Left colon (tissue), 2 donors: ENCODE measurements around the gene CCDC27. TPM values are rescaled to one million over a fixed set of nuclear protein-coding genes. Genes with fewer than 3 reads are reported as not detected.

Experiments used
- ATAC-seq: fragments of 200-7000 bp; cut with Tn5 transposase; one replicate; pipeline ENCODE4 v1.9.1; 2020; ENCODE audit warnings: mild to moderate bottlenecking, moderate library complexity
- DNase-seq, 2 donors: peaks; one replicate each; pipeline ENCODE4 v3.0.0-alpha.2; 2020
- intact Hi-C, 2 donors: fragments of 100-400 bp; cut with DNase I in 1 of 2; cut with micrococcal nuclease in 1 of 2; formaldehyde crosslinking; loops; one replicate each; pipeline versions ENCODE4 v1.11.2 to v1.14.0; 2022; cut with DNase I, micrococcal nuclease
- long read RNA-seq: library from polyadenylated mRNA; unstranded; transcript quantifications from one replicate; pipeline ENCODE4 v2.0.0, GENCODE V29; 2021
- total RNA-seq, 2 donors: library from RNA; stranded (reverse); fragmentation: NEBNext Ultra II Directional; extraction: Animal tissue kit (Norgen Biotek cat#: 25700); gene quantifications; one replicate each; pipeline ENCODE4 v1.2.1, GENCODE V29; 2021
- donor health status: DM: no; HTN: no; CAD: no.
- donor health status: DM: yes; HTN: yes; CAD: no.

The CCDC27 gene
- total RNA-seq: not detected
- long read RNA-seq: 0 reads

DNA sequence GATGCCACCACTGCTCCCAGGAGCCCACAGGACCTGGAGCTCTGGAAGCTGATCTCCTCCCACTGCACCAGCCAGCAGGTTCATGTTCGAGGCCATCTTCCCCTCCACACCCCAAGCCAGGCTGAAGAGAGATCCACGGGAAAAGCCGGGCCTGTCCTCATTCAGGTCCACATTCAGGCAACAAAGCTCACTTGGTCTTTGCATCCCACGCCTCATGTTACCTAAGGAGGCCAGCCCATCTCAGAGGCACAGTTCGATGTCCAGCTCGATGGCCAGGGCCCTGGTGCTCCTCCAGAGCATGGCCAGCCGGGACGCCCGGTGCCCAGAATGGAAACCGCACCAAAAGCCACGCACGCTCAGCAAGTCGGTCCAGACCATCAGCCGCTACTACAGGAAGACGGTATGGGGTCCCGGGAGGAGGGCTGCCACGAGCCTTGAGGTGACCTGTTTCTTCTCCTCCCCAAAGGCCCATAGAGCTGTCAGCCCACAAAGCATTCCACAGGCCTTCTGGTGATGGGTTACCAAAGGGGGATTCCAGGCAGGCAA, at the start of gene CCDC27:
Gene CCDC27, plus strand, starts transcription at position 51 of the 546 bp plus-strand sequence. Its CDS starts 32 bp downstream, at position 83.
- intact Hi-C loops: no loop called here
- no peak for DNase-seq

DNA sequence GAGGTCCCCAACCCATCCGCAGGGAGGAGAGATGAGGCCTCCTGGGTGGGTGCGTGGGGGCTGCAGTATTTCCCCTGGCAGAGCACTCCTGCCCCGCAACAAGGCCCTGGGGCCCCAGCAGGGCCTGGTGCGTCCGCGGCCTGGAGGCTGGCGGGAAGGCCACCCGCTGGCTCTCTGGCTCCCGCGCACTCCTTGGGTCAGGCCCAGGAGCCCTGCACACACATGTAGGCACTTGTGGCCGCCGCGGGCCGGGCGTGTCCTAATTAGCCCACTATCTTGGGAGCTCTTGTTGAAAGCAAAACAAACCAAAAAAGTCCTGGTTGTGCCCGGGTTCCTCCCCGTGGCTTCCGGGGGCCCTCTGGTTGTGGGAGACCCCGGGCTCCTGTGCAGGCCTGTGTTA, 49.7 kb upstream of the CCDC27 start:
- ATAC-seq: no peak
- intact Hi-C loops: no loop called here
- no peak for DNase-seq

More for the DNA sequence above, at the start of gene CCDC27:
- no peak for ATAC-seq

DNA sequence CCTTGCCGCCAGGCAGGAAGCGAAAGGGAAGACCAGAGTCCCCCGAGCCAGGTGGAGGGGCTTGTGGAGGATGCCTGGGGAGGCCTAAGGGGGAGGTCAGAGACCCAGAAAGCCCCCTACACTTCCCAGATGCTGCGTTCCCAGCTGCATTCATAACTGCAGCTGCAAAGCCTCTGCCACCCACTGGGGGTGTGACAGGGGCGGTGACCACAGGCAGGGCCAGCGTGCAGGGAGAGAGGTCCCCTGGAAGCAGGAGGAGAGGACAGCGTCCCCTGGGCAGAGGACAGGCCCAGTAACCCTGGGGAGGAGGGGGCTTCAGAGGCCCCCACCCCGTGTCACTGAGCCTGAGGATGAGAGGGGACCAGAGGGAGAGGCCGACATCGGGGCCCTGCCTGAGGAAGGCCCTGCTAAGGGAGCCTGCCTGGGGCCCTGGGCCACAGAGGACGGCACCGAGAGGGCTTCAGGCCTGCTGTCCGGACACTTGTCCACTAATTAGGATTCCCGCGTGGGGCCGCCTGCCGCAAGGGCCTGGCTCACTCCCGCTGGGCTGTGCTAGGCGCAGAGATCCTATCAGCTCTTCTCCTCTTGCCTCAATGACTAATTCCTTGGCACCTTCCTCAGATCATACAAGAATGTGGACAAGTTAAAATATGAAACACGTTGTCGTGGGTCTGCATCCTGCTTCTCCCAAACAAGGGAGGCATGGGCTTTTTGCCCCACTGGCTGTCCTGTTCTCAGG, 49.1 kb upstream of the CCDC27 start:
- ATAC-seq: no peak
- DNase-seq: no peak
- intact Hi-C loops: no loop called here

DNA sequence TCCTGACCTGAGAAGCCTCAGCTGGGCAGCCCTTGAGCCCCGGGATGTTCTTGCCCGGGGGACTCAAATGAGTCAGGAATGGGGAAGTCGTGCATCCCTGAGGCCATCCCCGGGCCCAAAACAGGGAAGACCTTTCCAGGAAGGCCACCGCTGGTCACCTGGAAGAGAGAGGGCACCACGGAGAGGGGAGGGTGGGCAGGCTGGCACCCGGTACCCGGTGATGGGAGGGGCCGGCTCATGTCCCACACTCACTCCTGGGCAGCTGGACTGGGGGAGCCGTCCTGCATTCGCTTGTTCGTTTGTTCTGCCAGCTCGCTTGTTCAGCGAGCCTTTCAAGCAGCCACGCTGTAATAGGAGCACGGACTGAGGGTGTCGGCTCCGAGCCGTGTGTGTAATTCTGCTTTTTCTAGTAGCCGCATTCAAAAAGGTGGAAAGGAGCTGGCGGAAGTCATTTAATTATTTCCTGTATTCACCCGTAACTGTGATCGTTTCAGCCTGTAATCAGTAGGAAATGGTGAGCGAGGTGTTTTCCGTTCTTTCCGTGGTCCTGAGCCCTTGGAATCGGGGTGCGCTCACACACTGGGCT, 48.4 kb upstream of the CCDC27 start:
- intact Hi-C loops: no loop called here
- ATAC-seq (no peak), DNase-seq (no peak)

DNA sequence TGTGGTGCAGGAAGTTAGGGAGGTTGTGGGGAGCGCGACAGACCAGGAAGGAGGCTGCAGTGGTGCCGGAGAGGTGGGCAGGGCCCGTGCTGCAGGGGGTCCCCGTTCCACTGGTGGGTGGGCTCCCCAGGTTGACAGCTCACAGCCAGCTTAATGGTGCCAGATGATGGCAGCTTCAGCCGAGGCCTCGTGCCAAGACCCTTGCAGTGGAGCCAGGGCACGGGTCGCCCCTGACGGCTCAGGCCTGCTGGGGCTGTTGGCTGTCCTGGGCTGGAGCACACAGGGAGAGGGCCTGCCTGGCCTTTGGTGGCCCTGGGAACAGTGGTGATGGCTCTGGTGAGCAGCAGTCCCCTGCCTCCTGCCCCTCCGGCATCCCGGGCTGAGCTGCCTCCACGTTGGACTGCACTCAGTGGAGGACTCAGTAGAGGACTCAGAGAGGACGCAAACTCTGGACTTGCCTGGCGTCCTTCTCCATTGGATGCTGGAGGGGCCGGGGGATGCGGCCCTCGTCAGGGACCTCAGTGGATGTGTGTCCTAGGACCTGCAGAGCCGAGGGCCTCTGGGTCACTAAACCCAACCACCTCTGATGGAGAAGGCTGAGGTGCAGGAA, 46.8 kb upstream of the CCDC27 start:
- ATAC-seq (no peak), DNase-seq (no peak)
- intact Hi-C loops: no loop called here

DNA sequence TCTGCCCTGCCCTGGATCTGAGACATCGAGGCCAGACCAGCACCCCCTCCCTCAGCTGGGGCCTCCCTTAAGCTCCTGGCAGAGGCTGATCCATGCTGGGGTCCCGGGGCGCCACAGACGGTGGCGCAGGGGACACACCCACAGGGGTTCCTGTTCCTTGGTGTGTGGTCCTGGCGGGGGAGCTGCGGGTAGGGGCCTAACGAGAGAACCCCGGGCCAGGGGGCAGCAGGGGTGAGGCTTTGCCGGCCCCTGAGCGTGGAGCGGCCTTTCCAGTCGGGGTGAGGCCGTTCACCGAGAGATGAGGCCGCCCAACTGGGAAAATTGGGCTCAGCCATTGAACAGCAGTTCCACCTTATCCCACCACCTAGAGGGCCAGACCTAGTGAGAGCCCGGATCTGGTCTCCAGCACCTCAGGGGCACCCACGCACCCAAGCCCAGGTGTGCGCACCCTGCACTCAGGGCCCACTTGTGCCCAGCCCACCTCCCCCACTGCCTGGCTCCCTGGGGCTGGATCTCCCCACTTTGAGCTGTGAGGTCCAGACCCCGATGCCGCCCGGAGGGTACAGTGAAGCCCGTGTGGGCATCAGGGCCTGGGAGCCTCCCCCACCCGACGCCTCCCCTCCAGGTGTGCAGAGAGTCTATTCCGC, 45.5 kb upstream of the CCDC27 start:
- no peak for ATAC-seq
- DNase-seq: no peak
- intact Hi-C loops: no loop called here

DNA sequence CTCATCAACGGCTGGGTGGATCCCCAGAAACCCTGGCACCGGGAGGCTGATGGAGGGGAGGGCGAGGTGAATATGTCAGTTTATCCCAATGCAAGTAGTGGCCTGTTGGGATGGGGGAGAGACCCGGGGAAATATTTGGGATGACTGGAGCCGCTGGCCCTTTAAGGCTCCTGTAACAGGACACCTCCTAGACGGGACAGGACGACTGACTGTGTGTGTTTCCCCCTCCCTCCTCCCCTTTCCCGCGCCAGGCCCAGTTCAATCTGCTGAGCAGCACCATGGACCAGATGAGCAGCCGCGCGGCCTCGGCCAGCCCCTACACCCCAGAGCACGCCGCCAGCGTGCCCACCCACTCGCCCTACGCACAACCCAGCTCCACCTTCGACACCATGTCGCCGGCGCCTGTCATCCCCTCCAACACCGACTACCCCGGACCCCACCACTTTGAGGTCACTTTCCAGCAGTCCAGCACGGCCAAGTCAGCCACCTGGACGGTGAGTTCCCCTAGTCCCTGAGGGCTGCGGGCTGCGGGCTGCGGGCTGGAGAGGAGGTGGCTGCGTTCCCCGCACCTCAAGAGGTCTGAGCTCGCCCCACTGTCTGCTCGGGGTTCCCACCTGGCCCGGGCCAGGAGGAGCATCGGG, 44.8 kb upstream of the CCDC27 start:
- intact Hi-C loops: no loop called here
- DNase-seq (no peak), ATAC-seq (no peak)

DNA sequence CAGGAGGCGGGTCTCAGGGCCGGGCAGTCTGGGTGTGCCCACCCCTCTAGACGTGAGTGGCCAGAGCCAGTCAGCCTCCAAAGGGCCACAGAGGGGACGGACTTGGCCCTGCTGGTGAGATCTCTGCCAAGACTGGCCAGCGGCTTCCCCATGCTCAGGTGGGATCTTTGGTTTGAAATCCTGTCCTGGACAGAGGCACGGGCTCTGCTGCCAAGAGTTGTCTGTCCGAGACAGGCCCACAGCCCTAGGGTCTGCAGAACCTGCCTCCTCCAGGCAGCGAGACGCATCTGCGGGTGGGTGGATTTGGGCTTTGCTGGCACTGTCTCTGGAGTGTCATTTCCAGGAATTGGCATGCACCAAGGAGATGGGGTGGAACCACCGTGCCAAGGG, 44.3 kb upstream of the CCDC27 start:
- intact Hi-C loops: no loop called here
- ATAC-seq: no peak
- no peak for DNase-seq

DNA sequence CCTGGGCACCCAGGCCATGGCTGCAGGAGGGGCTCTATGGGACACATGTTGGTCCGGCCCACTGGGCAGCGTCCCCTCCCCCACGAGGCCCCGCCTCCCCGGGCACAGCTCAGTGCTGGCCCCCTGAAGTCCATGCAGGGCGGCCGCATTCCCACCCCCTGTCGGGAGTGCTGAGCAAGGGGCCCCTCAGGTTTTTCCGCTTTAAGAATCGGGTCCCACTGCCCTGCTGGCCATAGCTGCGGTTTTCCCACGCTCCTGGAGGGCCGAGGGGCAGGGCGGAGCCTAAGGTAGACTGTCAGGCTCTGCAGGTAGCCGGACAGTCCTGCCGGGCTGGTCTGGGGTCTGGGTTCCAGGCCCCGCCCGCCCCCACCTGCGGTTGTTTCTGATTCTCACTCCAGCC, 43.5 kb upstream of the CCDC27 start:
- ATAC-seq: no peak
- intact Hi-C loops: no loop called here
- no peak for DNase-seq

DNA sequence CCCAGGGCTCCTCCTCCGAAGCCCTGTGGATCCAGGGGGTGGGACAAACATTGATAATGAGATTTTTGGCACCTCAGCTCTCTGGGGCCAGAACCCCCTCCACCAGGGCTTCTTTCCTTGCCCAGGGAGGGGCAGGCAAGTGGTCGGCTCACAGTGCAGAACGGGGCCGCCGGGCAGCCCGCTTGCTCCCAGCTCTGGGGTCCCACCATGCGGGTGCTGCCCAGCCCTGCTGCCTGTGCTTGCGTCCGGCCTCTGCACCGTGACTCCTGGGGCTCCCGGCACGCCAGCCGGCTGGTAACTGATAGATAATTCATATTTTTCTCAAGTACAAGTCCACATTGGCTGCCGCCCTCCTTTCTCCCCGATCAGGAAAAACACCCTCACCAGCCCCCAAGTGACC, 42.0 kb upstream of the CCDC27 start:
- no peak for DNase-seq
- intact Hi-C loops: no loop called here
- no peak for ATAC-seq

DNA sequence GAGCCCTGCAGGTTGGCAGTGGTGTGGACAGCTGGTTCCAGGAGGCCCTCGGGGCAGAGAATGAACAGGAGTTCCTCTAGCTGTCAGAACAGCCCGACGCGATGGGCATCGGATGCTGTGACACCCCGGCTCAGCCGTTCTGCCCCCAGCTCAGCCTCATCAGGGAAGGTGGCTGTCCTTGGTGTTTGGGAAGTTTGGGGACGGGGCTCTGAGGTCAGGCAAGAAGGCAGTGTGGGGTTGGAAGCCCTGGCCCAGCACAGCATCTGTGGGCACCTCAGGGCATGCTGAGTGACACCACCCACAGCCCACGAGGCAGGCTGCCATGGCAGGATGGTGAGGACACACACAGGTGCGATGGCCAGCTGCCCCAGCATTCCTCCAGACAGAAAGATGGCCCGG, 40.9 kb upstream of the CCDC27 start:
- DNase-seq (no peak), ATAC-seq (no peak)
- intact Hi-C loops: no loop called here

DNA sequence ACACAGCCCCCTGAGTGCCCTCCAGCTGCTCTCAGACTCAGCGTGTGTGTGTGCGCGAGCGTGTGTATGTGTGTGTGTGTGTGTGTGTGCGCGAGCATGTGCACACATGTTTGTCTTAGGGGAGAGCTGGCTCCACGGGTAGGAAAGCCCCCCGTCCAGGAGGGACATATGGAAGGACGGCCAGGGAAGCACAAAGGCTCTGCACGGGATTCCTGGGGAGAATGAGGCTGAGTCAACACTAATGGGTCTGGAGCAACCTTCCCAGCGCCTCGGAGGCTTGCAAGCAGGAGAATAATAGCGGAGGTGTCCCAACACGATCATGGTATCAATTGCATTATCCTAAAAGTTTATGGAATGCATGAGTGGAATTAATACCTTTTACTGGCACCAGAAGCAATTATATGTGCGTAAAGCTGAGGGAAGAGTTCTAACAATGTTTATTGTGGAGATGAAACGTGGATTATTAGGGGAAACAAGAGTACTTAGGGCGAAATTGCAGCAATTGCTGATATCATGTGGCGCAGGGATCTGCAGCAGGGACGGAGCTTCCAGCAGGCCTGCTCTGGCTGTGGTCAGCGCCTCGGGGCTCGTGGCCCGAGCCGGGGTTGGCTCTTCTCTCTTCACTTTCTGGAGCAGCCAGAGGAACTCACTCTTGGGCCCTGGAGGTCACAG, 40.3 kb upstream of the CCDC27 start:
- DNase-seq (no peak), ATAC-seq (no peak)
- intact Hi-C loops: no loop called here

DNA sequence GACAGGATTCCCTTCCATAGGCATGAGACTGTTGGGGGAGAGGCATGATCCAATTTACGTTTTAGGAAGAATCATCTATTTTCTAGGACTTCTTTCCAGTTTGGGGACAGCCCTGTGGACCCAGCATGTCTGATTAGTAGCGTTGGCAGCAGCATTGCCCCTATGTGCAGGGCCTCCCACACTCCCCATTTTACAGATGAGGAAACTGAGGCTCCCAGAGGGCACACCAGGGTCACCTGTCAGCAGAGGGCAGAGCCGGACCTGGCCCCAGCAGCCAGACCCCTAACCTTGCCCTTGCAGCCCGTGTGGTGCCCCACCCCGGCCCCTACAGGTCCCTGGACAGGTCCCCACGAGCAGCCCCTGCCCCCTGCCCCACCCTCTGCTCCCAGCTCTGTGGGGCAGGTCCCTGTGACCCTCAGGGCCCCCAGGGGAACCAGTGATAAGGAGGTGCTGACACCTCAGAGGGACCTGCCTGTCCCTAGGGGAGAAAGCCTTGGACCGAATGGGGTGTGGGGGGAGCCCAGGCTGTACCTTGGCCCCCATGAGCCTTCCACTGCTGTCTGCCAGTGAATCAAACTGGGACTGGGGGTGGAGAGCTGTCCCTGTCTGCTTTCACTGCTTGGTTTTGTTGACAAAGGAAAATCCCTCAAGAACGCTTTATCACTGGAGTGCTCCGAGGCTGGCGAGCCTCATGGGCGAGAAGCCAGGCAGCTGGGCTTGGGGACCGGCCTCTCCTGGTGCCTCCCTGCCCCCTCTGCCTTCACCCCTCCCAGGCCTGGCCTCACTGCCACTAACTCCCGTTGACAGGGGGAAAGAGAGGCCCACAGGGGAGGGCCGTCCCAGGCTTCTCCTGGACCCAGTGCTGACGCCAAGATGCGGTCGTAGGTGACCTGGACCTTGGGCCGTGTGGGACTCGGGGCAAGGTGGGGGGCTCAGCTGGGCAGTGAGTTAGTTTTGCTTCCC, 39.4 kb upstream of the CCDC27 start:
- intact Hi-C loops: no loop called here
- no peak for ATAC-seq
- DNase-seq: no peak

DNA sequence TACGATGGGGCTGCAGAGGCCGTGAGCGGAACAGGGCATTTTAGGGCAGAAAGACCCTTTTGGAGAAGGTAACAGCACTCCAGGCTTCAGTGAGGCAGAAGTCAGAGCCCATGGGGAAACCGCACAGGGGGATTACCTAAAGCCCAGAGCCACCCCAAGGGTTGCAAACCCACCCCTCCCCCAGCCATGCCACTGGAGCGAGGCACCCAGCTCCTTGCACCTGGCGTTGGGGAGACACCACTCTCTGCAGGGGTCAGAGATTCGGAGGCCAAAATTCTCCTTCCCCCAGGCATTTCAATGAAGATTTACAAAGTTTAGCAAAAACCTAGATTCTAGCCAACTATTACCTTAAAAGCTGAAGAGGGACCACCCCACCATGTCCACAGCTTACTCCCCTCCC, 38.4 kb upstream of the CCDC27 start:
- intact Hi-C loops: no loop called here
- DNase-seq (no peak), ATAC-seq (no peak)

DNA sequence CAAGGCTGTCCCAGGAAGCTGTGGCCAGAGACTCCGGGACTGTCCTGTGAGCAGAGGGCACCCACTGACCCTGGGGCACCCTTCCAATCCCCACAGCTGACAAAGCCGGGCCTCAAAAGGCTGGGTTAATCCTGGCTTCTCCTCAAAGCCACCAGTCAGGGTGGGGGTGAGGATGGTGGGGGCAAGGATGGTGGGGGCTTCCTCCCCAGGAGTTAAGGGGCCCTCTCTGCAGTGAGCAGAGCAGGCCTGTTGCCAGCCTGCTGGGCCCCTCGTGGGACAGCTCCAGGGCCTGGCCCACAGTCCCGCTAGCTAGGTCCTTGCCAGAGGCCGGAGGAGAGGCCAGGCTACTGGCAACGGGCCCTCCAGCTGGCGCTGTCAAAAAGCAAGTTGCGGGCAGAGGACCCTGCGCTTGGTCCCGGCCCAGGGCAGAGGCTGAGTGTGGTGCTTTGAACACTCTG, 37.9 kb upstream of the CCDC27 start:
- no peak for ATAC-seq
- no peak for DNase-seq
- intact Hi-C loops: no loop called here

DNA sequence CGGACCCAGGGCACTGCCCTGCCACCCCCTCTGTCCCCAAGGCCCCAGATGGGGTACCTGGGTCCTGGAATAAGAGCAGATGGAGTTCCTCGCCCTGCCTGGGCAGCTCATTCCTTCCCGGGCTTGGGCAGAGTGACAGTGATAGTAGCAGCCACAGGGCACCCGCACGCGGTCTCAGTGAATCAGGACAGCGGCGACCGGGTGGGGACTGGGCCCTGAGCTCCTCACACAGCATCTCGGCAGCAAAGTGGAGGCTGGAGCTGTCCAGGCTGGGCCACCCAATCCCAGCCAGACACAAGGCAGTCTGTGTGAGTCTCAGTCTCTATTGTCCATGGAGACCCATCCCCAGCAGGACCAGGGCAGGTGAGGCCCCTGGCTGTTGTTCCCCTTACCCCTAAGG, 37.4 kb upstream of the CCDC27 start:
- DNase-seq: no peak
- no peak for ATAC-seq
- intact Hi-C loops: no loop called here

DNA sequence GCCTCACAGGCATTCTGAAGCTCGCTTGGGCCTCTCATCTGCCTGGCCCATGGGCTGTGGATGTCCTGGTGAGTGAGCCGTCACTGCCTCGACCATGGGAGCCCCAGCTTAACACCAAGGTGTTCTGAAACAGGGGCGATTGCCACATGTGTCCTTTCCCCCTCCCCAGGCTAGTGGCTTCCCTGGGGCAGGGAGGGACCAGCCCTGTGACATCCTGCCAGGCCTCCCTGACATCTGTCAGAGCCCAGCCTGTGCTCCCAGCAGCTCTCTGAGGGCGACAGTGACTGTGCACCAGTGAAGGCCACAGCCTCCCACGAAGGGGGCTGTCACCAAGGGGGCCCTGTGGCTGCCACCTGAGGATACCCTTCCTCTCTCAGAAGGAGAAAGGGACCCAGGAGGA, 35.9 kb upstream of the CCDC27 start:
- DNase-seq (no peak), ATAC-seq (no peak)
- intact Hi-C loops: no loop called here
